ENCODE data around the gene TUBB2B. TPM values are rescaled to one million over a fixed set of nuclear protein-coding genes. Genes with fewer than 3 reads are reported as not detected.

Gene TUBB2B
- total and polyA plus RNA-seq, 9 of the 15 experiments (the other 6 are each of a cell fraction or from before 2014, with no cell fraction given): 0.11 to 9.7 (median 4.6) TPM

- TF ChIP-seq ZBTB2 (IDR thresholded peaks at IDR 0.05) (no peak), FOS (IDR thresholded peaks at IDR 0.05; ENCODE audit: extremely low read depth, insufficient read length) (no peak), FOXK1 (CRISPR knock-in tag; IDR thresholded peaks at IDR 0.05; ENCODE audit: borderline replicate concordance) (no peak), ZNF239 (CRISPR knock-in tag; IDR thresholded peaks at IDR 0.05) (no peak), MIER1 (IDR thresholded peaks at IDR 0.05; ENCODE audit: low read depth) (no peak), E4F1 (CRISPR knock-in tag; IDR thresholded peaks at IDR 0.05; ENCODE audit: borderline replicate concordance) (no peak), SAFB (IDR thresholded peaks at IDR 0.05; ENCODE audit: borderline replicate concordance, low read depth, low read length) (0 out of 2 replicates have a peak, but pooled peaks have one; percentile 34), IFI16 (CRISPR knock-in tag; IDR thresholded peaks at IDR 0.05) (no peak), ZNF146 (CRISPR knock-in tag; IDR thresholded peaks at IDR 0.05; ENCODE audit: unreplicated experiment) (no peak), BRD4 (IDR thresholded peaks at IDR 0.05) (no peak), NCOA4 (IDR thresholded peaks at IDR 0.05; ENCODE audit: partially characterized antibody) (peak; percentile 74), ZNF436 (CRISPR knock-in tag; IDR thresholded peaks at IDR 0.05) (no peak), NR4A1 (CRISPR knock-in tag; IDR thresholded peaks at IDR 0.05) (no peak), NR4A1 (tag; IDR thresholded peaks at IDR 0.05) (no peak), ZNF583 (CRISPR knock-in tag; IDR thresholded peaks at IDR 0.05) (peak; percentile 43; the same call in 1 of the 2 replicates), SAFB2 (IDR thresholded peaks at IDR 0.05; ENCODE audit: borderline replicate concordance, low read depth, low read length, severe bottlenecking) (no peak), ZC3H4 (CRISPR knock-in tag; IDR thresholded peaks at IDR 0.05; ENCODE audit: borderline replicate concordance) (no peak; the same call in 1 of the 2 replicates), CLOCK (CRISPR knock-in tag; IDR thresholded peaks at IDR 0.05; ENCODE audit: borderline replicate concordance) (no peak), ELK1 (CRISPR knock-in tag; IDR thresholded peaks at IDR 0.05) (no peak), TBL1XR1 (IDR thresholded peaks at IDR 0.05; ENCODE audit: low read length in 2 of 2) (peak in 1 of 2 experiments; percentile 54; a peak in 1 of 4 replicates), ZNF165 (CRISPR knock-in tag; IDR thresholded peaks at IDR 0.05; ENCODE audit: borderline replicate concordance) (no peak)
These were observed 31.5 kb upstream of the TUBB2B start, which contains the start of gene PSMG4 (continued) for GRCh38 chr6:3258720-3259490.
